Measurements from ENCODE around the gene ZRANB2. TPM values are rescaled to one million over a fixed set of nuclear protein-coding genes. Genes with fewer than 3 reads are reported as not detected.

ZRANB2 gene
- total RNA-seq: 146 to 159 TPM (median 148 TPM) in 3 replicates

GRCh38 chr1:71080739-71081696 is at the start of gene ZRANB2:
ZRANB2 (minus strand) TSS chr1:71081035; CDS start chr1:71080995, 40 bp downstream.
- peaks cover 3% of the 10 kb centered on the region for H3K36me3 Mint-ChIP-seq
- TF ChIP-seq CTCF (IDR thresholded peaks at IDR 0.05; ENCODE audit: unreplicated experiment): no peak
- peaks cover 33% of the 10 kb centered on the region for H3K27me3 Mint-ChIP-seq (ENCODE audit: low read depth)
- H3K9me3 Mint-ChIP-seq: no peaks in the 10 kb centered on the region
- peak within 1 kb of the TSS; percentile 100 for H3K27ac Mint-ChIP-seq
- DNase-seq (ENCODE audit: low spot score in 2 of 2, unreplicated experiment in 2 of 2): peak; percentile 61 to 82
- H3K4me1 Mint-ChIP-seq: peaks cover 22% of the 10 kb centered on the region
- peak within 1 kb of the TSS; percentile 97 for H3K4me3 Mint-ChIP-seq

- TF ChIP-seq CTCF (IDR thresholded peaks at IDR 0.05; ENCODE audit: unreplicated experiment): no peak
- Mint-ChIP-seq H3K36me3 (no peaks in the 10 kb centered on the region), H3K27me3 (ENCODE audit: low read depth) (no peaks in the 10 kb centered on the region)
These were observed 47.2 kb upstream of the ZRANB2 start for GRCh38 chr1:71128060-71128459.

GRCh38 chr1:71118086-71118485 is 37.3 kb upstream of the ZRANB2 start:
- no peaks in the 10 kb centered on the region for H3K27me3 Mint-ChIP-seq (ENCODE audit: low read depth)
- TF ChIP-seq CTCF (IDR thresholded peaks at IDR 0.05; ENCODE audit: unreplicated experiment): no peak
- H3K36me3 Mint-ChIP-seq: no peaks in the 10 kb centered on the region
- H3K4me1 Mint-ChIP-seq: no peaks in the 10 kb centered on the region
- H3K4me3 Mint-ChIP-seq: no peak overlapping the region
- H3K27ac Mint-ChIP-seq: no peak overlapping the region
- DNase-seq (ENCODE audit: low spot score in 2 of 2, unreplicated experiment in 2 of 2): no peak
- peaks cover 23% of the 10 kb centered on the region for H3K9me3 Mint-ChIP-seq

More at GRCh38 chr1:71128060-71128459, 47.2 kb upstream of the ZRANB2 start:
- Mint-ChIP-seq H3K9me3 (peaks cover 77% of the 10 kb centered on the region), H3K4me1 (no peaks in the 10 kb centered on the region), H3K27ac (no peak overlapping the region), H3K4me3 (no peak overlapping the region)
- no peak for DNase-seq (ENCODE audit: low spot score in 2 of 2, unreplicated experiment in 2 of 2)

- Mint-ChIP-seq H3K9me3 (peaks cover 11% of the 10 kb centered on the region), H3K4me3 (no peak overlapping the region), H3K36me3 (no peaks in the 10 kb centered on the region), H3K27ac (no peak overlapping the region), H3K4me1 (no peaks in the 10 kb centered on the region), H3K27me3 (ENCODE audit: low read depth) (no peaks in the 10 kb centered on the region)
- no peak for DNase-seq (ENCODE audit: low spot score in 2 of 2, unreplicated experiment in 2 of 2)
- no peak for TF ChIP-seq CTCF (IDR thresholded peaks at IDR 0.05; ENCODE audit: unreplicated experiment)
These were observed 35.9 kb upstream of the ZRANB2 start for GRCh38 chr1:71116729-71117128.

GRCh38 chr1:71106658-71107322 is 26.0 kb upstream of the ZRANB2 start:
- H3K27ac Mint-ChIP-seq: no peak overlapping the region
- no peaks in the 10 kb centered on the region for H3K27me3 Mint-ChIP-seq (ENCODE audit: low read depth)
- no peak for TF ChIP-seq CTCF (IDR thresholded peaks at IDR 0.05; ENCODE audit: unreplicated experiment)
- no peaks in the 10 kb centered on the region for H3K4me1 Mint-ChIP-seq
- peaks cover 6% of the 10 kb centered on the region for H3K9me3 Mint-ChIP-seq
- DNase-seq (ENCODE audit: low spot score in 2 of 2, unreplicated experiment in 2 of 2): no peak
- H3K4me3 Mint-ChIP-seq: no peak overlapping the region
- H3K36me3 Mint-ChIP-seq: no peaks in the 10 kb centered on the region
